Adipocyte (in vitro differentiated cells): Measurements from ENCODE around the gene IP6K3.

ENCODE experiments used
- DNase-seq: peaks from one replicate; pipeline ENCODE4 v3.0.0-alpha.2; 2015; ENCODE audit warnings: low read depth
- H3K27me3 ChIP-seq: replicated peaks from 2 replicates; pipeline ENCODE4 v1.7.0; 2013; ENCODE audit warnings: mild to moderate bottlenecking, low read length, moderate library complexity; ENCODE audit not compliant: control insufficient read depth, insufficient read depth
- H3K36me3 ChIP-seq: 2 replicates; pipeline ENCODE4 v1.7.0; 2013; ENCODE audit warnings: low read length, mild to moderate bottlenecking, moderate library complexity; ENCODE audit not compliant: control insufficient read depth, insufficient read depth, severe bottlenecking
- H3K4me1 ChIP-seq: 2 replicates; pipeline ENCODE4 v1.7.0; 2013; ENCODE audit warnings: mild to moderate bottlenecking, low read length, moderate library complexity; ENCODE audit not compliant: control insufficient read depth, insufficient read depth
- H3K4me3 ChIP-seq: 2 replicates; pipeline ENCODE4 v1.7.0; 2013; ENCODE audit warnings: mild to moderate bottlenecking, low read length, moderate library complexity
- H3K9ac ChIP-seq: 2 replicates; pipeline ENCODE4 v1.7.0; 2013; ENCODE audit warnings: mild to moderate bottlenecking, low read length, moderate library complexity
- H3K9me3 ChIP-seq: 2 replicates; pipeline ENCODE4 v1.7.0; 2013; ENCODE audit warnings: mild to moderate bottlenecking, low read length, moderate library complexity; ENCODE audit not compliant: control insufficient read depth

The IP6K3 gene

DNA sequence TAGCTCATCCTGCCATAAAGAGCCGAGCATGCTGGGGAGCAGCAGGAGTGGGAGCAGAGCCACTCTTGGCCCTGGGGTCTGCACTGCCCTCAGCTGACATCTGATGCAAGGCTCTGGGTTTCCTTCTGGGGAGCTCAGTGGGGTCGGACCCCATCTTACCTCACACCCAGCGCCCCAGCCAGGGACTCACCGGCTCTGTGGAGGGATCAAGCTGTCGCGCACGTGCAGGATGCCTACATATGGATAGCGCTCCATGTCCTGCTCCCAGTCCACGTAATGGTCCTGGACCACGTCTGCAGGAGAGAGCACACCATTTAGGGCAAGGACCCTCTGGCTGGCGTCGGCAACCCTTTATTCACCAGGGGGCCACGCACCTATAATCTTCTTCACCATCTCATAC lies 30.1 kb upstream of the IP6K3 start:
- Histone ChIP-seq H3K9me3 (no peaks in the 10 kb centered on the region), H3K36me3 (peaks cover 92% of the 10 kb centered on the region), H3K27me3 (no peaks in the 10 kb centered on the region), H3K4me3 (no peak overlapping the region), H3K4me1 (peaks cover 19% of the 10 kb centered on the region), H3K9ac (no peak overlapping the region)
- no peak for DNase-seq

GRCh38 chr6:33776186-33776585 lies 29.5 kb upstream of the IP6K3 start:
- no peak for DNase-seq
- H3K36me3 ChIP-seq, result peaks cover 87% of the 10 kb centered on the region
- H3K4me1 ChIP-seq, result peaks cover 17% of the 10 kb centered on the region
- no peaks in the 10 kb centered on the region for H3K27me3 ChIP-seq
- no peaks in the 10 kb centered on the region for H3K9me3 ChIP-seq
- H3K9ac ChIP-seq, result no peak overlapping the region
- H3K4me3 ChIP-seq, result no peak overlapping the region

DNA sequence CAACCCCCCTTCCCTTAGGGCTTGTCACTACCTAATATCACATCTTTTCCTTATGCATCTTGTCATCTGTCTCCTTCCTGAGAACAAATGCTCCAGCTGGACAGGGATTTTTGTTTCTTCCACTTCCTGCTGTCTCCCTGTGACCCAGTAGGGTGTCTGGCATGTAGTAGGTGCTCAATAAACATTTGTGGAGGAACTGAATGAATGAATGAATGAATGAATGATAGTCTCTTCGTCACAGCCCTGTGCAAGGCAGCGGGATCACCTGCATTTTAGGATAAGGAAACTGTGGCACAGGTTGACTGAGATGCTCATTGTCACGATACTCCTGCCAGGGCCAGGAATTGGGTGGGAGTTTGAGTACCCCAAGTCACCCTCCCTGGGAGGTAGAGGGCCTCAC lies 28.1 kb upstream of the IP6K3 start:
- H3K9me3 ChIP-seq, result no peaks in the 10 kb centered on the region
- no peak for DNase-seq
- H3K27me3 ChIP-seq, result no peaks in the 10 kb centered on the region
- H3K4me3 ChIP-seq, result no peak overlapping the region
- no peak overlapping the region for H3K9ac ChIP-seq
- peaks cover 27% of the 10 kb centered on the region for H3K4me1 ChIP-seq
- H3K36me3 ChIP-seq, result peaks cover 73% of the 10 kb centered on the region

DNA sequence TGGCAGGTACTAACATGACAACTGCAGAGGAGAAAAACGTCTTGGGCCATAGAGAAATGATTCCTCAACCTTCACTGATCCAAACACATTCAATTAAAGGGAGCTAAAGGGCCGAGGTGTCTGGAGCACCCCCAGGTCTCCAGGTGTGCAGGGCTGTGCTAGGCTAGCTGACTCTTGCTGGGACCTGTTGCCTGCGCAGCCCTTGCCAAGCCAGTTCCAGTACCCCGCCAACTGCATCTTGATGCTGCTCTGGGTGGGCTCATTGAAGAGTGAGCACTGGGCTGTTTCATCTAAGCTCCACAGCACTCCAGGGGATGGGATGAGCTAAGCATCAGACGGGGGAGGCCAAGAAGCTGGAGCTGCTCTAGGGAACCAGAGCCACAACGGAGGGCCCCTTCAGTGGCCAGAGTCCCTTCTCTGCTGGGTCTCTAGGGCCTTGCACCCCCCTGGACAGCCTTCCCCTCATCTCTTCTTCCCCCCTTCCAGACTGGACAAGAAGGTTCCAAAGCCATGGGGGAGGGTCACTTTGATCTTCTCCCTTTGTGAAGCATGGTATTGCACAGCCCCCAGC lies 26.3 kb upstream of the IP6K3 start:
- Histone ChIP-seq H3K4me1 (peaks cover 43% of the 10 kb centered on the region), H3K4me3 (no peak overlapping the region), H3K9ac (peak overlapping the region; percentile 81), H3K9me3 (no peaks in the 10 kb centered on the region), H3K36me3 (peaks cover 55% of the 10 kb centered on the region), H3K27me3 (no peaks in the 10 kb centered on the region)
- DNase-seq, result no peak

DNA sequence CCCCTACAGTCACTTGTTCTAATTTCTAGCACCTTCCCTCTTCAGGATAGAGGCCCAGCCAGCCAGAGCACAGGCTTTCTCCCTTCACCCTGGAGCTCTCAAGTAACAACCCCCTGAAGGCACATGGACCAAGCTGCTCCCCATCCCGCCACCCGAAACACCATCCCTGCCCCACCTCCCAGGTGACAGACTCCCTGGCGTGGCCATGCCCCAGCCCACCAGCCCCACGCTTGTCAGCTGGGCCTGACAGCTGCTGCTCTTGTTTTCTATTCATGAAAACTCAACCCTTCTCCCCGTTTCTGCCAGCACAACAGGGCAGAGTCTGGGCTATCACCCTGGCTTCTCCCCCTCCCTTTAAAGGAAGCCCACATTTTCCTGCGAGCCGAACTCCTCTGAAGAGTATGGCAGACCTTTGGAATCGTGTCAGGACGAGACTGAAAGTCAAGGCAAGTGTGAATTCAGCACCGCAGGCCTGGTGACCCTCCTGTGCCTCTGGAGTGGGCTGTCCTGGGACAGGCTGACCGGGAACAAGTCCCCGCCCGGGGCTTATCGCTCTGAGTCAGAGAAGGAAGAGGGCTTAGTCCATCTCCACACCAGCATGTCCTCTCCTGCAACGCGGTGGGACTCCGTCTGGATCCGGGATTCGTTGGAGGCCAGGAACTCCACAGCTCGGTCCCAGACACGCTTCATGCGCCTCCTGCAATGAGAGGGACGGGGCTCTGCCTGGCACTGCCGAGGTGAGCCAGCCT lies 25.6 kb upstream of the IP6K3 start:
- Histone ChIP-seq H3K9me3 (peaks cover 2% of the 10 kb centered on the region), H3K4me3 (peak overlapping the region; percentile 15), H3K4me1 (peaks cover 43% of the 10 kb centered on the region), H3K27me3 (no peaks in the 10 kb centered on the region), H3K36me3 (peaks cover 48% of the 10 kb centered on the region), H3K9ac (peak overlapping the region; percentile 81)
- DNase-seq, result no peak

GRCh38 chr6:33771146-33772081 lies 24.7 kb upstream of the IP6K3 start:
- H3K27me3 ChIP-seq, result peaks cover 1% of the 10 kb centered on the region
- peak; percentile 92 for DNase-seq
- H3K9me3 ChIP-seq, result peaks cover 7% of the 10 kb centered on the region
- peaks cover 43% of the 10 kb centered on the region for H3K4me1 ChIP-seq
- peak overlapping the region; percentile 81 for H3K9ac ChIP-seq
- peak overlapping the region; percentile 38 for H3K4me3 ChIP-seq
- H3K36me3 ChIP-seq, result peaks cover 40% of the 10 kb centered on the region

- Histone ChIP-seq H3K9me3 (peaks cover 7% of the 10 kb centered on the region), H3K4me3 (peak overlapping the region; percentile 38), H3K9ac (peak overlapping the region; percentile 81), H3K4me1 (peaks cover 43% of the 10 kb centered on the region), H3K36me3 (peaks cover 33% of the 10 kb centered on the region), H3K27me3 (peaks cover 4% of the 10 kb centered on the region)
- DNase-seq, result no peak
Observed at GRCh38 chr6:33770833-33771145, 24.1 kb upstream of the IP6K3 start.

DNA sequence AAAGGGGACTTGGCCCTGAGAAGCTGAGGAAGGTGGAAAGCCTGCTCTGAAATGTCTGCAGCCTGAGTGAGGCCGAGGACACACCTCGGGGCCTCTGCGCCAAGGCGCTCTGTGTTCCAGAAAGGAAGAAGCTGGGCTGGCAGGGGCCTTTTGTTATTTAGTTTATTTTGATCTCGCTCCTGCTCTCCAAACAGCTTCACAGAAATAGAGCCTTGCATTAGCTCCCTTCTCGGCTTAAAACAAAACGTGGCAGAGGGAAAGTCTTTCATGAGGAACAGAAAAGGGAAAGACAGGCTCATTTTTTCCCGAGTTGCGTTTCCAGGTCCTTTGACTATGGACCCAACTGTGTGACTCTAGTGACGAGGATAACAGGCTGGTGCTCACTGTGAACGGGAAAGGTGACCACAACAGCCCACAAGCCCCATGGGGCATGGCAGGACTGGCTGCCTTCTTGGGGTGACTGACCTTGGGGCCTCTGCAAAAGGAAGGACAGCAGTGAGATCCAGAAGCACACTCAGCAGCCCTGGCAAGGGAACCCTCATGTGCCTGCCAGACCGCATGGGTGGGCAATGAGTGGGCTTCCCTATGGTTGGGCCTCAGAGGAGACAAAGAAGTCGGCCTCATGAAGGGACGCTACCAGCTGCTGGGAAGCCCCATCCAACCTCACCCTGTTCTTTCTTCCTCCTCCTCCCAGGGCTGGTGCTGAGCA lies 23.6 kb upstream of the IP6K3 start:
- peak overlapping the region; percentile 81 for H3K9ac ChIP-seq
- H3K4me1 ChIP-seq, result peaks cover 43% of the 10 kb centered on the region
- H3K4me3 ChIP-seq, result peak overlapping the region; percentile 38
- H3K36me3 ChIP-seq, result peaks cover 28% of the 10 kb centered on the region
- H3K9me3 ChIP-seq, result peaks cover 7% of the 10 kb centered on the region
- DNase-seq, result no peak
- peaks cover 4% of the 10 kb centered on the region for H3K27me3 ChIP-seq

DNA sequence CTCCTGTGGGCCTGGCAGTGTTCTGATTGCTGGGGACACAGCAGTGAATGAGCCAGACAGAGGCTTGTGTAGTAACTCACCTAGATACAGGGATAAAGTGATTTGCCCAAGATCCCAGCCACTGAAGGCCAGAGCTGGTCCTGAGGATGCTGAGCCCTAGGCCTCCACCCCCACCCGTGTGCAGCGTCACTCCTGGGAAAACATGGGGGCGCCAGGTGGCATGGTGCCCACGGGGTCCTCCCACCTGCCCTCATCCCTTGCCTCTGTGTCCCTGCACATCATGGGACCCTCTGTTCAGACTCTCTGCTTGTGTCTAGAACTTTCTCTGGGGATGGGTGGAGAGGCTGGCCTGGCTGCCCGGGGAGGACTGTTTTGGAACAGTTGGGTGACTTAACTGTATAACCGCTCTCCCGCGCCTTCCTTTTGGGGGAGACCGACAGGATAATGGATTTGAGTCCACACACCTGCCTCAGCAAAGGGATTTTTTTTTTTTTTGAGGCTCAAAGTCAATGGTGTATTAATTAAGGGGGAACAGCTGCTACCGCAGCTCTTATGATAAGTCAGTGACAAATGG lies 22.6 kb upstream of the IP6K3 start:
- Histone ChIP-seq H3K9ac (peak overlapping the region; percentile 81), H3K4me3 (no peak overlapping the region), H3K9me3 (peaks cover 7% of the 10 kb centered on the region), H3K36me3 (peaks cover 20% of the 10 kb centered on the region), H3K27me3 (peaks cover 4% of the 10 kb centered on the region), H3K4me1 (peaks cover 43% of the 10 kb centered on the region)
- DNase-seq, result no peak

DNA sequence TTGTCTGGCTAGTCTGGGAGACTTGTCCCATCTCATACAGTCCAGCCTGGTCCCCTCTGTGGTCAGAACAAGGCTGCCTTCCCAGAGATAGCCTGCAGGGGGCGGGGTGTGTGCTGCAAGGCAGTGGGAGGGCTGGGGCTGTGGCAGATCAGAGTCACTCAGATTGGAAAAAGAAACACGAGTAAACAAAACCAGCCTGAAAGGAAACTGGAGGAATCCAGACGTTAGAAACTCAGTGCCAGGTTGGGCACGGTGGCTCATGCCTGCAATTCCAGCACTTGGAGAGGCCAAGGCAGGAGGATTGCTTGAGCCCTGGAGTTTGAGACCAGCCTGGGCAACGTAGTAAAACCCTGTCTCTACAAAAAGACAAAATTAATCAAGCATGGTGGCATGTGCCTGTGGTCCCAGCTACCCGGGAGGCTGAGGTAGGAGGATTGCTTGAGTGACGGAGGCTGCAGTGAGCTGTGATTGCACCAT lies 22.0 kb upstream of the IP6K3 start:
- H3K9me3 ChIP-seq, result peaks cover 7% of the 10 kb centered on the region
- peaks cover 17% of the 10 kb centered on the region for H3K36me3 ChIP-seq
- peak overlapping the region; percentile 81 for H3K9ac ChIP-seq
- no peak overlapping the region for H3K4me3 ChIP-seq
- peak; percentile 93 for DNase-seq
- peaks cover 43% of the 10 kb centered on the region for H3K4me1 ChIP-seq
- H3K27me3 ChIP-seq, result peaks cover 4% of the 10 kb centered on the region
